Esophagus muscularis mucosa (tissue), 4 donors: ENCODE data around the gene MAN1B1.

ENCODE experiments used
- CTCF ChIP-seq, 3 experiments: fragments of 200-600 bp in 2 of 3; fragments of 450-650 bp in 1 of 3; sonication (generic) in 2 of 3; IDR thresholded peaks; one replicate each; pipeline ENCODE4 v1.5.1; 2017 to 2019; ENCODE audit warnings: antibody characterized with exemption in 3 of 3, mild to moderate bottlenecking in 2 of 3, moderate library complexity in 1 of 3
- EP300 ChIP-seq: sonication (generic); formaldehyde crosslinking; IDR thresholded peaks from one replicate; pipeline ENCODE4 v1.6.1; 2017; ENCODE audit warnings: antibody characterized with exemption
- POLR2A ChIP-seq: fragments of 450-650 bp; IDR thresholded peaks from one replicate; pipeline ENCODE4 v1.6.1; 2017; ENCODE audit warnings: antibody characterized with exemption, moderate library complexity, mild to moderate bottlenecking, low read depth

- no peak for TF ChIP-seq CTCF (IDR thresholded peaks at IDR 0.05)
- no peak for TF ChIP-seq EP300
- no peak for TF ChIP-seq POLR2A
Observed at GRCh38 chr9:137139468-137140150, 52.8 kb downstream of the MAN1B1 start.
